RWPE2 (cell line): ENCODE data around the gene NRL.
A peak's percentile ranks its signal among the peaks of the same experiment; 100 is the strongest.

Experiments used
- ATAC-seq: fragments of 200-7000 bp; cut with Tn5 transposase; 3 replicates; pipeline ENCODE4 v1.9.1; 2021; ENCODE audit warnings: low read depth
- DNase-seq: peaks from one replicate; pipeline ENCODE4 v3.0.0-alpha.2; 2020; ENCODE audit warnings: low spot score
- H3K27ac ChIP-seq: fragments of 450-650 bp; 2 replicates; pipeline ENCODE4 v1.5.1; 2017; ENCODE audit warnings: mild to moderate bottlenecking; ENCODE audit not compliant: poor library complexity, severe bottlenecking
- H3K27me3 ChIP-seq: fragments of 250-450 bp; sonication (Bioruptor Pico); 2 replicates; pipeline ENCODE4 v1.5.1; 2021; ENCODE audit warnings: mild to moderate bottlenecking, moderate library complexity; ENCODE audit not compliant: insufficient read depth, poor library complexity, severe bottlenecking
- H3K36me3 ChIP-seq: fragments of 250-450 bp; sonication (Bioruptor Pico); 2 replicates; pipeline ENCODE4 v1.5.1; 2020; ENCODE audit warnings: low read depth, mild to moderate bottlenecking, moderate library complexity
- H3K4me1 ChIP-seq: fragments of 250-450 bp; sonication (Bioruptor Pico); 2 replicates; pipeline ENCODE4 v1.5.1; 2021; ENCODE audit warnings: mild to moderate bottlenecking, moderate library complexity; ENCODE audit not compliant: insufficient read depth, poor library complexity, severe bottlenecking
- H3K4me3 ChIP-seq: fragments of 250-450 bp; sonication (Bioruptor Pico); 2 replicates; pipeline ENCODE4 v1.5.1; 2021; ENCODE audit warnings: mild to moderate bottlenecking, moderate library complexity; ENCODE audit not compliant: severe bottlenecking
- H3K9me3 ChIP-seq: fragments of 250-450 bp; sonication (Bioruptor Pico); 2 replicates; pipeline ENCODE4 v1.5.1; 2021; ENCODE audit warnings: mild to moderate bottlenecking, moderate library complexity; ENCODE audit not compliant: severe bottlenecking
- CTCF ChIP-seq: fragments of 450-650 bp; IDR thresholded peaks from one replicate; pipeline ENCODE4 v1.5.1; 2017; ENCODE audit warnings: mild to moderate bottlenecking, moderate library complexity; ENCODE audit not compliant: poor library complexity, severe bottlenecking

The NRL gene

GRCh38 chr14:24146978-24147760, 32.4 kb upstream of the NRL start, which contains the start of gene RNF31:
Gene RNF31, plus strand, starts transcription at chr14:24147498. Its CDS starts 201 bp downstream, at chr14:24147699.
- peaks cover 58% of the 10 kb centered on the region for H3K36me3 ChIP-seq

GRCh38 chr14:24146453-24146977, 31.8 kb upstream of the NRL start, which contains the start of gene PSME2:
Gene PSME2, minus strand, starts transcription at chr14:24146610. Its CDS starts 29 bp downstream, at chr14:24146581.
- Histone ChIP-seq H3K4me3 (peak within 1 kb of the TSS; percentile 75), H3K9me3 (no peaks in the 10 kb centered on the region), H3K27ac (peak within 1 kb of the TSS; percentile 81), H3K4me1 (peaks cover 10% of the 10 kb centered on the region), H3K27me3 (no peaks in the 10 kb centered on the region), H3K36me3 (peaks cover 52% of the 10 kb centered on the region)
- DNase-seq (peak; percentile 100), ATAC-seq (peak; percentile 78)
- no peak for TF ChIP-seq CTCF

More at GRCh38 chr14:24146978-24147760, 32.4 kb upstream of the NRL start, which contains the start of gene RNF31:
- DNase-seq (peak; percentile 100), ATAC-seq (peak; percentile 85)
- TF ChIP-seq CTCF = no peak
- Histone ChIP-seq H3K4me3 (peak within 1 kb of the TSS; percentile 75), H3K4me1 (peaks cover 8% of the 10 kb centered on the region), H3K27me3 (no peaks in the 10 kb centered on the region), H3K9me3 (no peaks in the 10 kb centered on the region), H3K27ac (peak within 1 kb of the TSS; percentile 81)

GRCh38 chr14:24145690-24146452, 31.1 kb upstream of the NRL start:
- Histone ChIP-seq H3K27ac (peak overlapping the region; percentile 81), H3K9me3 (no peaks in the 10 kb centered on the region), H3K27me3 (no peaks in the 10 kb centered on the region), H3K36me3 (peaks cover 45% of the 10 kb centered on the region), H3K4me3 (peak overlapping the region; percentile 75), H3K4me1 (peaks cover 10% of the 10 kb centered on the region)
- peak; percentile 0; the same call in 1 of the 3 replicates for ATAC-seq
- no peak for TF ChIP-seq CTCF
- no peak for DNase-seq

GRCh38 chr14:24145219-24145618, 30.5 kb upstream of the NRL start:
- no peak for DNase-seq
- ATAC-seq = no peak
- Histone ChIP-seq H3K4me3 (peak overlapping the region; percentile 75), H3K36me3 (peaks cover 39% of the 10 kb centered on the region), H3K27ac (peak overlapping the region; percentile 81), H3K9me3 (no peaks in the 10 kb centered on the region), H3K4me1 (peaks cover 10% of the 10 kb centered on the region), H3K27me3 (no peaks in the 10 kb centered on the region)
- TF ChIP-seq CTCF = no peak
